HG02884 (cell line): ENCODE data around the gene MRPL30.
"Not testable (repeated sequence)": the region's sequence is repeated elsewhere in the genome, so short reads cannot be mapped to it uniquely, and the experiment has no call there.

Source experiments
- ATAC-seq: cut with Tn5 transposase; IDR thresholded peaks from one replicate; pipeline ENCODE4 v1.9.1; 2021; ENCODE audit warnings: mild to moderate bottlenecking, moderate library complexity; ENCODE audit not compliant: unreplicated experiment

Gene MRPL30

DNA sequence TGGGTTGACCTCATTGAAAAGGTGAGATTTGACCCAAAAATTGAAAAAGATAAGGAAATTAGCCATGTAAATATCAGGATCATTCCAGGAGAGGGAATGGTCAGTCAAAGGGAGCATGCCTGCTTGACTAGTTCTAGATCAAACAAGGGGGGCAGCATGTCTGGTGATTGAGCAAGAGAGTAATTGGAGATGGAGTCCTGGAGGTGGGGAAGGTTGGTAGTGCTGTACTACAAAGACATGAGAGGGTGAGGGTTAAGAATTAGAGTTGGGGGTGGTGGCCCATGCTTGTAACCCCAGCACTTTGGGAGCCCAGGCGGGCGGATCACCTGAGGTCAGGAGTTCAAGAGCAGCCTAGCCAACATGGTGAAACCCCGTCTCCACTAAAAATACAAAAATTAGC is 2.0 kb downstream of the MRPL30 start:
- no peak for ATAC-seq

DNA sequence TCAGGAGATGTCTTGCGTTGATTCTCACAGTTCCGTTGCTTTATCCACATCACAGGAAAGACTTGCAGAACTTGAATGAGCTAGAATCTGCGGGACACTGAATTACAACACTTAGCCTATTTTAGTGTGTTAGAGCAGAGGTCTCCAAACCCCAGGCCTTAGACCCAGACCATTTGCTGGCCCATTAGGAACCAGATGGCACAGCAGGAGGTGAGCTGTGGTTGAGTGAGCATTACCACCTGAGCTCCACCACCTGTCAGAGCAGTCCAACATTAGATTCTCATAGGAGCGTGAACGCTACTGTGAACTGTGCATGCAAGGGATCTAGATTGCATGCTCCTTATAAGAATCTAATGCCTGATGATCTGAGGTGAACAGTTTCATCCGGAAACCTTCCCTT is 3.8 kb downstream of the MRPL30 start:
- ATAC-seq: no peak

DNA sequence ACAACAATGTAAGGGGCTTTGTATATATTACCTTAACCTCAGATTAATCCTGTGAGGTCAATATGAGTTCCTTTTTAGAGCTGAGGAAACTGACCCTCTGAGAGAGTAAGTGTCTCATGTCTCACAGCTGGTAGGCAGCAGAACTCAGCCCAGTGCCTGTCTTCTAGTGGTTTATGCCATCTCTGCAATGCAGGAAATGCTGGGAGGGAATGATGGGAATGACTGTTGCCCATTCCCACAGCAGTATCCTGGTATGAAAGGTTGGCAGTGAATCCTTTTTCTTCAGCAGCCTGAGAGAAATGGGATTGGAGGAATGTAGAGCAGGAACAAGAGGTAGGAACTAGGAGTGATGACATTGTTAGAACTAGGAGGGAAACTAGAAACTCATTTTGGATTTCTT is 6.0 kb downstream of the MRPL30 start:
- ATAC-seq: no peak

DNA sequence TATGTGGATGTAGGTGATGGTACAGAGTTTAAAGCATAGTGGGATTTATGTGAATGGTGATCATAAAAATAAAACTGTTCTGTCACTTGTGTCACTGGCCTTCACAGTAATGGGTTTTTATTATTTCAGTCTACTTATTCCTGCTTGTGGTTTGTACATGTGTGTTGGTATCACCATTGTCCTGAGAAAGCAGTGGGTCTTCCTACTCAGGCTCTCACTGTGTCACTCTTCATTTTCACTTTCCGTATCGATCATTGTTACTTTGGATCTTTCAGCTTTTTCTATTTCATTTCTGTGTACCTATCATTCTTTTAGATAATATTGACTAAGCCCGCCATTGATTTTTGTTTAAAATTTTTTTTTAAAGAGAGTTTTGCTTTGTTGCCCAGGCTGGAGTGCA is 7.4 kb downstream of the MRPL30 start:
- ATAC-seq: no peak

DNA sequence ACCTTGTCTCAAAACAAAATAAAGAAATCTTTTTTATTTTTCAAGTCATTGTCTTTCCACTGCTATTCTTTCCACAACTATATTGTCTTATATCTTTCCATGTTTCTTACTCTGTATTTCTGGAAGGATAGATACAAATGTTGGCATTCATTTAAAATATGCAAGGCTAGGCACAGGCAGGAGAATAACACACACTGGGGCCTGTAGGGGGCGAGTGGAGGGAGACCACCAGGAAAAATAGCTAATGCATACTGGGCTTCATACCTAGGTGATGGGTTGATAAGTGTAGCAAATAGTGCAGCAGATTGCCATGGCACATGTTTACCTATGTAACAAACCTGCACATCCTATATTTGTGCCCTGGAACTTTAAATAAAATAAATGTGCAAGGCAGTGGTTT is 9.6 kb downstream of the MRPL30 start:
- no peak for ATAC-seq

DNA sequence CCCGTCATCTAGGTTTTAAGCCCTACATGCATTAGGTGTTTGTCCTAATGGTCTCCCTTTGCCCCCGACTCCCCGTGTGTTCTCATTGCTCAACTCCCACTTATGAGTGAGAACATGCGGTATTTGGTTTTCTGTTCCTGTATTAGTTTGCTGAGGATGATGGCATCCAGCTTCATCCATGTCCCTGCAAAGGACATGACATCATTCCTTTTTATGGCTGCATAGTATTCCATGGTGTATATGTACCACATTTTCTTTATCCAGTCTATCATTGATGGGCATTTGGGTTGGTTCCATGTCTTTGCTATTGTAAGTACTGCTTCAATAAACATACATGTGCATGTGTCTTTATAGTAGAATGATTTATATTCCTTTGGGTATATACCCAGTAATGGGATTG is 11.4 kb downstream of the MRPL30 start:
- not testable (repeated sequence) for ATAC-seq

DNA sequence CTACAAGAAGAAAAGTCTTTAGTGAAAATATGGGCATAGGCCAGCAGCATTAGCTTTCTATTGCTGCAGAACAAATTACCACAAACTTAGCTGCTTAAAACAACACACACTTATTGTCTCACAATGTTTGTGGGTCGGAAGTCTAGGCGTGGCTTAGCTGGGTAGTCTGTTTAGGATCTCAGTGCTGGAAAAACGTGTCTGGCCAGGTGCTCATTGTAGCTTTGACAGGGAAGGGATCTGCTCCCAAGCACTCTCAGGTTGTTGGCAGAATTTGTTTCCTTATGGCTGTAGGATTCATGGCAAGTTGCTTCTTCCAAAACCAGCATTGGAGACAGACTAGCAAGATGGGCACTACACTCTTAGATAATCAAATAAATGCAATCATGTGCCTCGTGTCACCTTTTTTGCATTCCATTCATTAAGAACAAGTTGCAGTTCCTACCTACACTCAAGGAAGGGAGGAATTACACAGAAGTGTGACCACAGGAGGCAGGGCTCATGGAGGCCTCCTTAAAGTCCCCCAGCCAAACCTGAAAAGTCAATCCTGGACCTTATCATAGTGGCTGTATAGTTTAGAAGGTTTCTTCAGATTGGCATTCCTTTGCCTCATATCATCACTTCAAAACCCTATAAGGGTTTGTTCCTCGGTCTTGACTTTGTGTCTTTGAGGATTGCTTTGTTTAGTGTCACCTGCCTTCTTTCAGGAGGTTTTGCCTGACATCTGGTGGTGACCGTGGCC is 17.3 kb downstream of the MRPL30 start:
- ATAC-seq: no peak

DNA sequence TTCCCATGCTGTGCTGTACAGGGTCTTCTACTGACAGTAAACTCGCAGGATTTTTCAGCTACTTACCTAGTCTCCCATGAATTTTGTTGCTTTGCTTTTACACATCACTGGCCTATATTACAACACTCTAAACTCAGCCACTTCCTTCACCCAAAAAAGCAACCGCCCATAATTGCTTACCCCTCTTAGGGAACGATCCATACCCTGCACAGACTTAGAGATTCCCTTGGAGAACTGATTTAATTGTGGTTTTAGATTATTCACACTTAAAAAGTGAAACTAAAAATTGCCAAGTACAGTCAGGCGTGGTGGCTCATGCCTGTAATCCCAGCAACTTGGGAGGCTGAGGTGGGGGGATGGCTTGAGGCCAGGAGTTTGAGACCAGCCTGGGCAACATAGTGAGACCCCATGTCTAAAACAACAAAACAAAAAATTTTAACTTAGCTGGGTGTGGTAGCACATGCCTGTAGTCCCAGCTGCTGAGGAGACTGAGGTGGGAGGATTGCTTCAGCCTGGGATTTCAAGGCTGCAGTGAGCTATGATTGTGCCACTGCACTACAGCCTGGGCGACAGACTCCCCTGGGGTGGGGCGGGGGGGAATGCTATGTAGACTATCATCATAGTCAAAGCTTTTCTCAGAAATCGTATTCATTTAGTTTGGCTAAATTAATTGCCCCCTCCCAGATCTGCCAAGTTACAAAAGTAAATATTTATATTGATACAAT is 19.3 kb downstream of the MRPL30 start:
- ATAC-seq: no peak

DNA sequence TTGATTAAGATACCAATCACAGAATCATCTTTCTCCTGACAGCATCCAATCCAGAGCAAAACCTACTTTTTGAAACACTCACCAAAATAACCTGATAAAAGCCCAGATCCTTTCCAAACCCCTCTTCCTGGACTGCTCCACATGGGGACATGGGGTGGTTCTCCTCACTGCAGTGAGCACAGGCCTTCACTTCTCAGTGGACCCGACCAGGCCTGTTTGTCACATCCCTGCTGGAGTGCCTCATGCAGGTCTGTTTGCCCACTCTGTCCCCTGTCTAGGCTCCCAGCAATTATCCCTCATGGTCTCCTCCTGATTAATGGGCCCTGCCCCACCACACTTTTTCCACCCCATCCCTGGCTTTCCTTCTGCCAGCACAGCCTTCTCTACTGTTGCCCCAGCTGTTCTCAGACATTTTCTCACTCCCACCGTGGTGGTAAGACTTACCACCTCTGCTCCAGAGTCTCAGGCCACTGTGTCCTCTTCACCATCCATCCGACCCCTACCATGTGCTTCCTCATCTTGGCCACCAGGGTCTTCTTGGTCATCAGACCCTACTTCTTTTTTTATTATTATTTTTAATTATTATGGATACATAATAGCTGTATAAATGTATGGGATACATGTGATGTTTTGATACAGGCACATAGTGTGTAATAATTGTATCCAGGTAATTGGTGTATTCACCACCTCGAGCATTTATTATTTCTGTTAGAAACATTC is 21.1 kb downstream of the MRPL30 start:
- ATAC-seq: no peak

DNA sequence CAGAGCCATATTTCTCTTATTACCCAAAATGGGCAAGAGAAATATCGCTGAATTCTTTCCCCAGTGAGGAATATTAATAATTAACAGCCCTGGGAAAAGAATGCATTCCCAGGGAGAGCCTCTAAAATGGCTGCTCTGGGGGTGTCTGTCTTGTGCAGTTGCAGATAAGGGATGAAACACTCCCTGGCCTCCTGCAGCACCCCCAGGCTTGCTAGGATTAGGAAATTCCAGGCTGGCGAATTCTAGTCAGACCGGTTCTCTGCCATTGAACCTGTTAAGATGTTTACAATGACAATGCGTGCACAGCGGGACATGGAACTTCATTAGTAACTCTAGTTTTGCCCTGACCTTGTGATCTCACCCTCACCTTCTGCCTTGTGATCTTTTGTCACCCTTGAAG is 24.5 kb downstream of the MRPL30 start:
- no peak for ATAC-seq

DNA sequence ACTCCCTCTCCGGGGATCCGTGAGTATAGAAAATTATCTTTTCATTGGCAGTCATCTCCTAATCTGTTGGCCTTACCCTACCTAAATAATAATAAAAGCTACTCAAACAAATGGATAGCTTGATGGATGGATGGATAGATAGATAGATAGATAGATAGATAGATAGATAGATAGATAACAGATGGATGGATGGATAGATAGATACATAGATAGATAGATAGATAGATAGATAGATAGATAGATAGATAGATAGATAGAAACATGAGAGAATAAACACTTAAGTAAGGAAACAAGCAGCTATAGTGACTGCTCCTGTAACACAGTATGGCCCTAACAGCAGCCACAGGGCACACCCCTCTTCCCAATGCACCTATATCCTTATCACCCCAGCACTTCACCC is 35.1 kb downstream of the MRPL30 start:
- ATAC-seq: no peak

DNA sequence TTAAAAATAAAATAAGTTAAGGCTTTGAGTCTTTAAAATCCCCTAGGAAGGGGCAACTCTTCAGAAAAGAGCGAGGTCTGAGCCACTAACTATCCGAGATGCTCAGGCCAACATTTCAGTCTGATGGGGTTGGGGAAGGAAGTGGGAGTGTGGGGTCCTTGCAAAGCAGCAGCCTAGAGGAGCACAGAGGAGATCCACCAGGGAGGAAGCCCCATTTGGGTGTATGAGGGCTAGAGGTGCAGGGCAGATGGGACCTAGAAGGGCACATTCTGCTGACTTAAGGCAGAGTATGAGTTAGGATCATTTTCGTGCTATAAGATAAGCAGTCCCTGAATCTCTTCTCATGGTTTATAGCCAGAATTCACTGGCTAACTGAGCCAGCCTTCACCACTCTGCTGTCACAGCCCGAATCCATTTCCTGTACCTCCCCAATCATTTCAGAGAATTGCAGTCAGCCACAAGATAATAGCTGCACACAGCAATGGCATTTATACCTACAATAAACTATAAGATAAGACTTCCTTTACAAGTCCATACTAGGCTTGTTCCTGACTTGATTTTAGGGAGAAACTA is 37.0 kb downstream of the MRPL30 start:
- no peak for ATAC-seq

DNA sequence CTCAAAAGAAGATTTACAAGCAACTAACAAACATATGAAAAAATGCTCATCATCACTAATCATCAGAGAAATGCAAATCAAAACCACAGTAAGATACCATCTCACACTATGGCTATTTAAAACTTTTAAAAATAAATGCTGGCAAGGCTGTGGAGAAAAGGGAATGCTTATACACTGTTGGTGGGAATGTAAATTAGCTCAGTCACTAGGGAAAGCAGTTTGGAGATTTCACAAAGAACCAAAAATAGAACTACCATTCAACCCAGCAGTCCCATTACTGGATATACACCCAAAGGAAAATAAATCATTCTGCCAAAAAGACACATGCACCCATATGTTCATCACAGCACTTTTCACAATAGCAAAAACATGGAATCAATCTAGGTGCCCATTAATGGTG is 52.2 kb downstream of the MRPL30 start:
- ATAC-seq: not testable (repeated sequence)

DNA sequence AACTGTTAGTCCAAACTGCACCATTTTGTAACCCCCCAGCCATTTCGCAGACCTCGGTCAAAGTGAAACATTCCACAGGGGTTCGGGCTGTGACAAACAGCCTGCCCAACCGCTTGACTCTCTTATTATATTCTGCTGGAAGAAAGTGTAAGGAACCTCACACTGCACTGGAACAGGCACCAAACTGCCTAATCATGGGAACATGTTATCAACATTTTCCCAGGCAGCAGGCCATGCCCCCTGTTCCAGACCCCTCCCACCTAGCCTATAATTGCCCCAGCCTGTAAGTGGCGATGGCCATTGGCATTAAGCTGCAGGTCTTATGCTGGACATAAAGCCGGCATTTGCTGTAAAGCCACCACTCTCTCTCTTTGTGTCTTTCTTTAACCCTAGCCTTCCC is 57.6 kb downstream of the MRPL30 start:
- no peak for ATAC-seq

DNA sequence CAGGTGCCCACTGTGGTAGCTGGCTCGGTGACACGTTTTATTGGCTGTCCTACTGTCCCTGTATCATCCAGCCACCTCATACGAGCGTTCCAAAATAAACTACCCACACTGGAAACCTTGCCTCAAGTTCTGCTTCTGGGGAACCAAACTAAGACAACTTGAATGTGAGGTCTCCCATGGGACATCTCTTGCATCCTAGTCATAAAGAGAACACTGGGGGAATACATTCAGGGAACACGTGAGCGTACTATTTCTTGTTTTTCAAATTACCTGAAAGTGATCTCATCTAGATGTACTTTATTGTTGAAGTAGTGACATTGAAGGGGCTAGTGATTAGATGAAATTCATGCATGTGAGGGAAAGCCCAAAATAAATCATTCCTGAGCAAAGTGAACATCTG is 59.4 kb downstream of the MRPL30 start:
- ATAC-seq: no peak

DNA sequence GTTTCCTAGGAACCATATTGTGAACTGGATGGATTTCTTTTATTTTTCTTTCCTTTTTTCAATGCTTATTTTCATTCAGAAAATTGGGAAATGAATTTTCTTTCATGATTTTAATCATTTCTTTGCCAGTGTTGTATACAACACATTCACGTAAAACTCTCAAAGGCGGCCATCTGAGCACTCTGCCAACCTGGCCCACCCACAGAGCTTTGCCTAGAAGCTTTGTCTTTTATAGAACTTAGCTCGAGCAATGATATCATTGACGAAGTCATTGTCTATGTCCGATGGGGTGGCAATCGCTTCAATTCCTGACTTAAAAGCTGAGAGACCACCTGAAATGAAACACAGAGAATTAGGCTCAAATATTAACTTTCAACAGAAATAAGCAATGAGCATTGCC is 61.2 kb downstream of the MRPL30 start:
- ATAC-seq: no peak
